GM18867 (cell line): Measurements from ENCODE around the gene NAAA.
"Not testable (repeated sequence)": the region's sequence is repeated elsewhere in the genome, so short reads cannot be mapped to it uniquely, and the experiment has no call there.

Experiments
- ATAC-seq: cut with Tn5 transposase; IDR thresholded peaks from one replicate; pipeline ENCODE4 v1.9.1; 2021; ENCODE audit warnings: mild to moderate bottlenecking, moderate library complexity; ENCODE audit not compliant: unreplicated experiment

The NAAA gene

GRCh38 chr4:75940692-75941253, at the start of gene NAAA:
Gene NAAA (minus strand): TSS chr4:75941013. CDS start chr4:75940949, 64 bp downstream.
- ATAC-seq, result peak; percentile 84

- ATAC-seq, result no peak
Observed at GRCh38 chr4:75989846-75990528, 49.2 kb upstream of the NAAA start.

- no peak for ATAC-seq
Observed at GRCh38 chr4:75985116-75985515, 44.3 kb upstream of the NAAA start.

GRCh38 chr4:75980576-75980975, 39.8 kb upstream of the NAAA start:
- no peak for ATAC-seq

GRCh38 chr4:75976177-75976576, 35.4 kb upstream of the NAAA start:
- no peak for ATAC-seq

GRCh38 chr4:75973766-75974165, 33.0 kb upstream of the NAAA start:
- ATAC-seq, result no peak

GRCh38 chr4:75968084-75968483, 27.3 kb upstream of the NAAA start:
- ATAC-seq, result no peak

GRCh38 chr4:75963558-75963957, 22.7 kb upstream of the NAAA start:
- no peak for ATAC-seq

- not testable (repeated sequence) for ATAC-seq
Observed at GRCh38 chr4:75962072-75962471, 21.3 kb upstream of the NAAA start.

GRCh38 chr4:75958546-75958945, 17.7 kb upstream of the NAAA start:
- not testable (repeated sequence) for ATAC-seq

GRCh38 chr4:75954811-75955210, 14.0 kb upstream of the NAAA start:
- not testable (repeated sequence) for ATAC-seq

GRCh38 chr4:75953509-75953908, 12.7 kb upstream of the NAAA start:
- ATAC-seq, result no peak

- no peak for ATAC-seq
Observed at GRCh38 chr4:75950213-75950815, 9.5 kb upstream of the NAAA start.

- no peak for ATAC-seq
Observed at GRCh38 chr4:75948822-75949444, 8.1 kb upstream of the NAAA start.

GRCh38 chr4:75939890-75940691, 722 bp downstream of the NAAA start:
- peak; percentile 64 for ATAC-seq

- no peak for ATAC-seq
Observed at GRCh38 chr4:75935628-75936027, 5.2 kb downstream of the NAAA start.

GRCh38 chr4:75930152-75930551, 10.7 kb downstream of the NAAA start:
- no peak for ATAC-seq

- ATAC-seq, result not testable (repeated sequence)
Observed at GRCh38 chr4:75924916-75925315, 15.9 kb downstream of the NAAA start.

- ATAC-seq, result no peak
Observed at GRCh38 chr4:75924309-75924827, 16.4 kb downstream of the NAAA start.

- ATAC-seq, result no peak
Observed at GRCh38 chr4:75922588-75922987, 18.2 kb downstream of the NAAA start.

GRCh38 chr4:75921910-75922309, 18.9 kb downstream of the NAAA start:
- ATAC-seq, result no peak
